ENCODE data around the gene TPM4. TPM values are rescaled to one million over a fixed set of nuclear protein-coding genes. Genes with fewer than 3 reads are reported as not detected.

Gene TPM4
- total and polyA plus RNA-seq, 2 of the 8 experiments (the other 6 are each of a cell fraction or from before 2014, with no cell fraction given), result 160 to 359 TPM

DNA sequence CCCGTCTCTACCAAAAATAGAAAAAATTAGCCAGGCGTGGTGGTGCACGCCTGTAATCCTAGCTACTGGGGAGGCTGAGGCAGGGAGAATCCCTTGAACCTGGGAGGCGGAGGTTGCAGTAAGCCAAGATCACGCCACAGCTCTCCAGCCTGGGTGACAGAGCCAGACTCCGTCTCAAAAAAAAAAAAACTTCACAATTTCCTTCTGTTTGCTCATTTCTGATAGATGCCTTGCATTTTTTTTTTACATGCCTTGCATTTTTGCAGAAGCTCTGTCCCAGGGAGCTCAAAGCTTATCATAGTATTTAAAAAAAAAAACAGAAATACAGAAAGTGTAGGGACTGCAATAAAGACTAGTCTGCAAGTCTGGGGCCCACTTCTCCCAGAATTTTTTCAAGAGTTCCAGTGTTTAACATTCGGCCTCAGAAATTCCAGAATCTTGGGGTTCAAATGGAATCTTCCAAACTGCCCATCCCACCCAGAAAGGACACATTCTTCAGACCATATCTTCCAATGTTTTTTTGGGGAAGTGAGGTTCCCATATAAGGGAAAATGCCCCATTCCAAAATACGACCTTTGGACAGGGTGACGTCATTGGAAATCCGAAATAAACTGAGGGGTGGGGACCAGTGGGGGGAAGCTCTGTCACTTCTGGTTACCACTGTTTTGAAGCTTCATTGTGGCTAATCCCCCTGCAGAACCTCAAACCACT is 18.2 kb downstream of the TPM4 start:
- 97% methylated on average over 8 of the region's 10 CpGs; no CpG with 5 or more reads in 1 of the 2 experiments for WGBS, 2 experiments (ENCODE audit: extremely low coverage in 1 of 2, insufficient coverage in 1 of 2, insufficient read length in 1 of 2, insufficient replicate concordance in 2 of 2, low coverage in 1 of 2, low lambda C conversion rate in 2 of 2, missing lambda C conversion rate in 1 of 2)
- Histone ChIP-seq H2BK5ac (ENCODE audit: low read depth, low read length) (no peak overlapping the region), H4K91ac (replicated peaks; ENCODE audit: insufficient read length, low read length) (no peak overlapping the region), H4K5ac (ENCODE audit: insufficient read length, low read depth, low read length) (no peak overlapping the region), H3K23me2 (ENCODE audit: low read depth, low read length) (no peaks in the 10 kb centered on the region; the same call in 1 of the 2 replicates), H2BK20ac (ENCODE audit: low read length) (no peak overlapping the region), H2BK120ac (replicated peaks; ENCODE audit: low read depth, low read length) (no peak overlapping the region), H3K79me2 (ENCODE audit: control insufficient read depth in 1 of 2, insufficient read depth in 2 of 2, low read length in 2 of 2) (no peaks in the 10 kb centered on the region), H2AK5ac (ENCODE audit: low read depth, low read length) (no peak overlapping the region), H3K9ac (replicated peaks in 1 of 4; ENCODE audit: extremely low read depth in 1 of 4, low read depth in 3 of 4, low read length in 3 of 4) (no peak overlapping the region), H3K79me1 (ENCODE audit: low read depth, low read length) (no peaks in the 10 kb centered on the region), H2BK15ac (ENCODE audit: low read length) (no peak overlapping the region), H3K4me2 (ENCODE audit: insufficient read depth in 1 of 2, low read depth in 2 of 2, low read length in 2 of 2) (no peak overlapping the region), H3K56ac (replicated peaks; ENCODE audit: insufficient read length, low read depth, low read length) (no peak overlapping the region), H3K14ac (ENCODE audit: insufficient read length) (no peak overlapping the region), H3K4ac (replicated peaks; ENCODE audit: insufficient read length, low read depth, low read length) (no peak overlapping the region), H4K8ac (ENCODE audit: extremely low read depth, insufficient read depth, low read length) (no peak overlapping the region), H3K23ac (ENCODE audit: insufficient read length) (no peak overlapping the region), H3K27ac (ENCODE audit: low read depth, low read length) (no peak overlapping the region), H2AFZ (ENCODE audit: low read length) (no peak overlapping the region), H3K9me3 (ENCODE audit: insufficient read depth in 2 of 2, low read depth in 1 of 2, low read length in 1 of 2) (no peaks in the 10 kb centered on the region), H3K36me3 (ENCODE audit: control insufficient read depth in 2 of 4, insufficient read depth in 4 of 4, low read length in 3 of 4) (peaks cover 36 to 92% (median 79%) of the 10 kb centered on the region in 4 experiments), H3K27me3 (replicated peaks in 1 of 4; ENCODE audit: control insufficient read depth in 3 of 4, extremely low read depth in 1 of 4, insufficient read depth in 3 of 4, low read length in 3 of 4) (no peaks in the 10 kb centered on the region), H4K20me1 (replicated peaks in 1 of 2; ENCODE audit: control insufficient read depth in 1 of 2, insufficient read depth in 2 of 2, low read length in 2 of 2) (peaks cover 2 to 3% of the 10 kb centered on the region in 2 experiments), H3K4me3 (ENCODE audit: extremely low read depth in 1 of 4, insufficient read depth in 2 of 4, low read depth in 3 of 4, low read length in 4 of 4) (no peak overlapping the region), H3K18ac (ENCODE audit: extremely low read depth, low read length) (no peak overlapping the region), H3K4me1 (replicated peaks in 1 of 4; ENCODE audit: control insufficient read depth in 3 of 4, insufficient read depth in 4 of 4, low read length in 3 of 4) (no peaks in the 10 kb centered on the region), H2BK12ac (ENCODE audit: low read depth, low read length) (no peak overlapping the region)
- FAIRE-seq, result no peak
- DNase-seq (ENCODE audit: low read depth in 1 of 2, low spot score in 2 of 2), result no peak
- CTCF ChIA-PET (ENCODE audit: partially characterized antibody), result interaction anchor here (0.5 to 2.1 kb wide), 7 partner anchors 10 to 1138 kb away, joined by 3 to 6 read pairs (median 4); no protein-coding TSS in a partner anchor
- no peak for TF ChIP-seq SIRT6 (IDR thresholded peaks at IDR 0.05; ENCODE audit: low read length)
- peak in 1 of 2 experiments; percentile 44; a peak in 1 of 3 replicates for TF ChIP-seq POLR2A (IDR thresholded peaks at IDR 0.05; ENCODE audit: control extremely low read depth in 1 of 2, low read depth in 2 of 2, low read length in 2 of 2)
- POLR2A ChIA-PET (ENCODE audit: partially characterized antibody), result interaction anchor here (0.6 to 37.0 kb wide), 8 partner anchors 9 to 193 kb away, joined by 3 to 582 read pairs (median 4); partner anchors contain the start of gene TPM4
